ENCODE measurements around the gene ABCA6.

Gene ABCA6

DNA sequence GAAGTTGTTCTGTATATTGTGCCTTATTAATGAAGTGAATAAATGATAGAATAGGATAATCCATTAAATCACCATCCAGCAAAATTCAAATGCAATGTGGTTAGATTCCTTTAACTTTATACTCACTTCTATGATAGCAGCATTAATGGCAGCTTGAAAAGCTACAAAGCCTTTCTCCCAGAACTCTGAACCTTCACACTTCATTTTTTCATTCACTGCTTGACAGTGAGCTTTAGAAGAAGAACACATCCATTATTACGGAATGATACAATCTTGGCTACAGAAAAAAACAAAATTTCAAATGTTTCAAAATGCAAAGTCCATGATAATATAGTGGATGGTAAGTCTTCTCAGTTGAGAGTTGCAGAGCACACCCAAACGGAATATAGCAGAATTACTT lies 97.3 kb downstream of the ABCA6 start:
- TF ChIP-seq CTCF (IDR thresholded peaks at IDR 0.05; ENCODE audit: low read depth, low read length): no peak

DNA sequence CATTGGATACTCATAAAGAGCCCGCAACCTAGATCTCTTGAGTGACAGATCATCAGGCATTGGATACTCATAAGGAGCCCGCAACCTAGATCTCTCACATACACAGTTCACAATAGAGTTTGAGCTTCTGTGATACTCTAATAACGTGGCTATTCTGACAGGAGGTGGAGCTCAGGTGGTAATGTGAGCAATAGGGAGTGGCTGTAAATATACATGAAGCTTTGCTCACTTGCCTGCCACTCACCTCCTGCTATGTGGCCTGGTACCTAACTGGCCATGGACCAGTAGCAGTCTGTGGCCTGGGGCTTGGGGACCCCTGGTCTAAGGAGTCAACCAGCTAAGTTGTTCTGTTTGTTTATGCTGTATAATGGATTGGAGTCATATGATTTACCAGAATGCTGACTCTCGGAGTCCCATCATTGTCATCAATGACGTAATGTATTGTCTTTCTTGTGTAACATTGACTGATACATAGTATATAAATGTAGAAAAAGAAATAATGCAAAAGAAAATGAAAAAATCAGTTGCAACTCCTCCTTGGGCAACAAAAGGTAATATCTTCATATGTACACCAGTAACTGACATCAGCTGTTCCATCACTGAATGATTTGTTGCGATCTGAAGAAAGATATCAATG lies 98.5 kb downstream of the ABCA6 start:
- no peak for DNase-seq (ENCODE audit: extremely low read depth, low read depth)
- no peak for TF ChIP-seq CTCF (IDR thresholded peaks at IDR 0.05; ENCODE audit: low read depth, low read length)

More for the DNA sequence above, 97.3 kb downstream of the ABCA6 start:
- no peak for DNase-seq (ENCODE audit: extremely low read depth, low read depth)

GRCh38 chr17:69042308-69042707 lies 99.4 kb downstream of the ABCA6 start:
- no peak for TF ChIP-seq CTCF (IDR thresholded peaks at IDR 0.05; ENCODE audit: low read depth, low read length)
- DNase-seq (ENCODE audit: extremely low read depth, low read depth): no peak

GRCh38 chr17:69031839-69032238 lies 109.9 kb downstream of the ABCA6 start:
- DNase-seq (ENCODE audit: extremely low read depth, low read depth): no peak
- TF ChIP-seq CTCF (IDR thresholded peaks at IDR 0.05; ENCODE audit: low read depth, low read length): no peak

DNA sequence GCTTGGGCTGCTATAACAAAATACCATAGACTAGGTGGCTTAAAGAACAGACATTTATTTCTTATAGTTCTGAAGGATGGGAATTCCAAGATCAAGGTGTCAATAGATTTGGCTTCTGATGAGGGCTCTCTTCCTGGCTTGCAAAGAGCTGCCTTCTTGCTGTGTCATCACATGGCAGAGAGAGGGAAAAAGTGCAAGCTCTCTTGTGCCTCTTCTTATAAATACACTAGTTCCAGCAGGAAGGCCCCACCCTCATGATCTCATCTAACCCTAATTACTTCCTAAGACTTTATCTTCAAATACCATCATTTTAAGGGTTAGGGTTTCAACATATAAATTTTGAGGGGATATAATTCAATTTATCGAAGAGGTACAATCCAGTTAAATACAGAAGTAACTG lies 111.5 kb downstream of the ABCA6 start:
- TF ChIP-seq CTCF (IDR thresholded peaks at IDR 0.05; ENCODE audit: low read depth, low read length): no peak
- DNase-seq (ENCODE audit: extremely low read depth, low read depth): no peak
